HG03060 (cell line): ENCODE results near the gene PCBP3.

Source experiments
- ATAC-seq: cut with Tn5 transposase; IDR thresholded peaks from one replicate; pipeline ENCODE4 v1.9.1; 2021; ENCODE audit warnings: low read depth, moderate number of reproducible peaks; ENCODE audit not compliant: unreplicated experiment

Gene PCBP3

GRCh38 chr21:45935628-45936027, 292.1 kb downstream of the PCBP3 start:
- no peak for ATAC-seq

GRCh38 chr21:45937721-45938452, 294.4 kb downstream of the PCBP3 start:
- no peak for ATAC-seq

GRCh38 chr21:45938453-45938755, 294.9 kb downstream of the PCBP3 start:
- no peak for ATAC-seq

GRCh38 chr21:45938811-45939520, 295.4 kb downstream of the PCBP3 start:
- ATAC-seq = no peak

- ATAC-seq = no peak
Observed at GRCh38 chr21:45939521-45940045, 296.1 kb downstream of the PCBP3 start.

GRCh38 chr21:45940091-45940490, 296.6 kb downstream of the PCBP3 start:
- ATAC-seq = no peak

- ATAC-seq = no peak
Observed at GRCh38 chr21:45940621-45941337, 297.3 kb downstream of the PCBP3 start.

- ATAC-seq = no peak
Observed at GRCh38 chr21:45941338-45941710, 297.8 kb downstream of the PCBP3 start.

GRCh38 chr21:45941717-45942546, 298.4 kb downstream of the PCBP3 start:
- no peak for ATAC-seq

GRCh38 chr21:45942755-45943629, 299.5 kb downstream of the PCBP3 start:
- no peak for ATAC-seq

- no peak for ATAC-seq
Observed at GRCh38 chr21:45943630-45944540, 300.4 kb downstream of the PCBP3 start.

GRCh38 chr21:45944601-45945000, 301.1 kb downstream of the PCBP3 start:
- no peak for ATAC-seq

- ATAC-seq = no peak
Observed at GRCh38 chr21:45945066-45945867, 301.7 kb downstream of the PCBP3 start.

GRCh38 chr21:45945868-45946210, 302.3 kb downstream of the PCBP3 start:
- no peak for ATAC-seq

- no peak for ATAC-seq
Observed at GRCh38 chr21:45947296-45947695, 303.8 kb downstream of the PCBP3 start.

GRCh38 chr21:45947716-45948255, 304.3 kb downstream of the PCBP3 start:
- no peak for ATAC-seq

GRCh38 chr21:45948576-45949141, 305.1 kb downstream of the PCBP3 start:
- ATAC-seq = no peak
